Uterus (tissue), 4 donors: ENCODE measurements around the gene MS4A7. TPM values are rescaled to one million over a fixed set of nuclear protein-coding genes. Genes with fewer than 3 reads are reported as not detected.

Source experiments
- DNase-seq, 2 donors: peaks; one replicate each; pipeline ENCODE4 v3.0.0-alpha.2; 2019 to 2020
- H3K27ac ChIP-seq, 2 donors: fragments of 200-600 bp; sonication (generic); 1 replicate in 1 of 2; 2 replicates in 1 of 2; pipeline ENCODE4 v1.5.1; 2016 to 2018
- H3K27me3 ChIP-seq, 2 donors: fragments of 200-600 bp; sonication (generic); one replicate each; pipeline ENCODE4 v1.5.1; 2018 to 2019; ENCODE audit warnings: control low read depth in 1 of 2
- H3K36me3 ChIP-seq, 2 donors: fragments of 200-600 bp; sonication (generic); one replicate each; pipeline ENCODE4 v1.5.1; 2019; ENCODE audit warnings: control low read depth in 1 of 2
- H3K4me1 ChIP-seq, 2 donors: fragments of 200-600 bp; sonication (generic); one replicate each; pipeline ENCODE4 v1.5.1; 2018 to 2019; ENCODE audit warnings: control low read depth in 1 of 2
- H3K4me3 ChIP-seq, 2 donors: fragments of 200-600 bp; sonication (generic); 1 replicate in 1 of 2; 2 replicates in 1 of 2; pipeline ENCODE4 v1.5.1; 2018 to 2019; ENCODE audit warnings: mild to moderate bottlenecking in 1 of 2
- H3K9me3 ChIP-seq, 2 donors: fragments of 200-600 bp; sonication (generic); one replicate each; pipeline ENCODE4 v1.5.1; 2019; ENCODE audit warnings: control low read depth in 1 of 2
- CTCF ChIP-seq, 4 experiments: fragments of 200-600 bp in 2 of 4; fragments of 450-650 bp in 2 of 4; sonication (generic) in 2 of 4; IDR thresholded peaks; one replicate each; pipeline ENCODE4 v1.5.1; 2016 to 2019; ENCODE audit warnings: antibody characterized with exemption in 4 of 4, mild to moderate bottlenecking in 2 of 4, moderate library complexity in 1 of 4
- POLR2A ChIP-seq, 2 donors: fragments of 450-650 bp; IDR thresholded peaks; one replicate each; pipeline ENCODE4 v1.6.1; 2016; ENCODE audit warnings: antibody characterized with exemption in 2 of 2, mild to moderate bottlenecking in 1 of 2, moderate library complexity in 1 of 2
- intact Hi-C: fragments of 100-400 bp; cut with DNase I; formaldehyde crosslinking; loops from one replicate; pipeline ENCODE4 v1.15.1; 2023; ENCODE audit warnings: low total_unique reads
- total RNA-seq, 4 donors: library from RNA; depleted of rRNA in 3 of 4; stranded (reverse); fragments of >200 nt in 3 of 4; gene quantifications; one replicate each; pipeline versions ENCODE4 v1.1.0 to v1.2.4, GENCODE V29; 2014 to 2023
- donor health status: DM: yes; HTN: yes; CAD: no.

The MS4A7 gene
- total RNA-seq, 4 donors from 2014 or later = 11.0 to 45.9 (median 29.0) TPM

- no peaks in the 10 kb centered on the region for H3K9me3 ChIP-seq
- H3K27me3 ChIP-seq = no peaks in the 10 kb centered on the region
- H3K27ac ChIP-seq = no peak overlapping the region
- DNase-seq = no peak
- no peaks in the 10 kb centered on the region for H3K36me3 ChIP-seq
- no peak for TF ChIP-seq POLR2A (IDR thresholded peaks at IDR 0.05)
- no peak for TF ChIP-seq CTCF (IDR thresholded peaks at IDR 0.05)
- intact Hi-C loops = no loop called here
- no peaks in the 10 kb centered on the region for H3K4me1 ChIP-seq
- H3K4me3 ChIP-seq = no peak overlapping the region
Measured at GRCh38 chr11:60348116-60348515, 30.2 kb upstream of the MS4A7 start.

- no peak overlapping the region for H3K4me3 ChIP-seq
- no peaks in the 10 kb centered on the region for H3K36me3 ChIP-seq
- no peaks in the 10 kb centered on the region for H3K9me3 ChIP-seq
- intact Hi-C loops = no loop called here
- H3K4me1 ChIP-seq = no peaks in the 10 kb centered on the region
- no peak overlapping the region for H3K27ac ChIP-seq
- no peaks in the 10 kb centered on the region for H3K27me3 ChIP-seq
- no peak for DNase-seq
- TF ChIP-seq POLR2A (IDR thresholded peaks at IDR 0.05) (no peak), CTCF (IDR thresholded peaks at IDR 0.05) (no peak)
Measured at GRCh38 chr11:60349990-60350389, 28.3 kb upstream of the MS4A7 start.

- intact Hi-C loops = no loop called here
- H3K4me1 ChIP-seq = no peaks in the 10 kb centered on the region
- no peaks in the 10 kb centered on the region for H3K27me3 ChIP-seq
- TF ChIP-seq CTCF (IDR thresholded peaks at IDR 0.05) = no peak
- TF ChIP-seq POLR2A (IDR thresholded peaks at IDR 0.05) = no peak
- no peak for DNase-seq
- no peaks in the 10 kb centered on the region for H3K9me3 ChIP-seq
- no peaks in the 10 kb centered on the region for H3K36me3 ChIP-seq
- no peak overlapping the region for H3K27ac ChIP-seq
- H3K4me3 ChIP-seq = no peak overlapping the region
Measured at GRCh38 chr11:60357771-60358170, 20.6 kb upstream of the MS4A7 start.

GRCh38 chr11:60360621-60361020, 17.7 kb upstream of the MS4A7 start:
- H3K27me3 ChIP-seq = no peaks in the 10 kb centered on the region
- intact Hi-C loops = no loop called here
- H3K36me3 ChIP-seq = no peaks in the 10 kb centered on the region
- H3K9me3 ChIP-seq = no peaks in the 10 kb centered on the region
- no peak for DNase-seq
- no peaks in the 10 kb centered on the region for H3K4me1 ChIP-seq
- no peak for TF ChIP-seq CTCF (IDR thresholded peaks at IDR 0.05)
- no peak for TF ChIP-seq POLR2A (IDR thresholded peaks at IDR 0.05)
- H3K4me3 ChIP-seq = no peak overlapping the region
- H3K27ac ChIP-seq = no peak overlapping the region

- no peak for DNase-seq
- no peaks in the 10 kb centered on the region for H3K36me3 ChIP-seq
- H3K4me1 ChIP-seq = no peaks in the 10 kb centered on the region
- no peaks in the 10 kb centered on the region for H3K27me3 ChIP-seq
- TF ChIP-seq POLR2A (IDR thresholded peaks at IDR 0.05) = no peak
- TF ChIP-seq CTCF (IDR thresholded peaks at IDR 0.05) = no peak
- intact Hi-C loops = no loop called here
- H3K27ac ChIP-seq = no peak overlapping the region
- no peak overlapping the region for H3K4me3 ChIP-seq
- H3K9me3 ChIP-seq = no peaks in the 10 kb centered on the region
Measured at GRCh38 chr11:60362241-60362640, 16.1 kb upstream of the MS4A7 start.
